Choroid plexus epithelial cell (primary cell): ENCODE data around the gene EPOP.
A peak's percentile ranks its signal among the peaks of the same experiment; 100 is the strongest.
"Not testable (repeated sequence)": the region's sequence is repeated elsewhere in the genome, so short reads cannot be mapped to it uniquely, and the experiment has no call there.

Experiments
- DNase-seq: peaks from one replicate; pipeline ENCODE4 v3.0.0-alpha.2; 2010; ENCODE audit warnings: low read depth
- H3K4me3 ChIP-seq: 2 replicates; pipeline ENCODE4 v1.5.1; 2011; ENCODE audit warnings: low read depth, mild to moderate bottlenecking, control low read depth, low read length, moderate library complexity
- CTCF ChIP-seq: conservative IDR thresholded peaks from 2 replicates; pipeline ENCODE4 v1.5.1; 2011; ENCODE audit warnings: low read depth, mild to moderate bottlenecking, control low read depth, inconsistent platforms, low read length, moderate library complexity

Gene EPOP

DNA sequence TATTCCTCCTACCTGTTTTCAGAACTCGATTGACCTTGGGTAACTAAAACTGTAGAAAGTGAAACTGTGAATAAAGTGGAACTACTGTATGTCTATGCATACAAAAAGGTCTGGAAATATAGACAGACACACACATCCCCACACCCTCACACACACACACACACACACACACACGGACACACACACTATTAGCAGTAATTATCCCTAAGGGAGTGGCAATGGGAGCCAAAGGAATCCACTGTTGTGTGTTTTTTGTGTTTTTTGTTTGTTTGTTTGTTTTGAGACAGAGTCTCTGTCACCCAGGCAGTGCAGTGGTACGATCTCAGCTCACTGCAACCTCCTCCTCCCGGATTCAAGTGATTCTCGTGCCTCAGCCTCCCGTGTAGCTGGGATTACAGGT, 42.4 kb downstream of the EPOP start:
- no peak for DNase-seq
- TF ChIP-seq CTCF: no peak
- H3K4me3 ChIP-seq: no peak overlapping the region

GRCh38 chr17:38628441-38628840, 46.3 kb downstream of the EPOP start:
- DNase-seq: peak; percentile 8
- H3K4me3 ChIP-seq: no peak overlapping the region
- no peak for TF ChIP-seq CTCF

GRCh38 chr17:38627957-38628356, 46.8 kb downstream of the EPOP start:
- no peak for TF ChIP-seq CTCF
- no peak overlapping the region for H3K4me3 ChIP-seq
- DNase-seq: no peak

DNA sequence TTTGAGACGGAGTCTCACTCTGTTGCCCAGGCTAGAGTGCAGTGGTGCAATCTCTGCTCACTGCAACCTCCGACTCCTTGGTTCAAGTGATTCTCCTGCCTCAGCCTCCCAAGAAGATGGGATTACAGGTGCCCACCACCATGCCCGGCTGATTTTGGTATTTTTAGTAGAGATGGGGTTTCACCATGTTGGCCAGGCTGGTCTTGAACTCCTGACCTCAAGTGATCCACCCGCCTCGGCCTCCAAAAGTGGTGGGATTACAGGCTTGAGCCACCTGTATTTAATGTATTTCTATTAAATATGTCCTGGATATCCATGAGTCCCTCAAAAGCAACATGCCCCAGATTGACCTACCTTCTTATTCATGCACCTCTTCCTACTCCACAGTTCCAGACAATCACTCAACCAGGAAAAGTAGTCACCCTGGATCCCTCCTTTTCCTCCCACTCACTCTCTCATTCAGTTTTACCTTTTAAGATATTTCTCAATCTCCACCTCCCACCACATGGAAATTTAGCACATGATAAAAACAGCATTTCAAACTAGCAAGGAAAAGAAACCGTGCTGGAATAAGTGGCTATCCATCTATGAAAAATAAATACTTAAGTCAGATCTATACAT, 48.0 kb downstream of the EPOP start:
- DNase-seq, H3K4me3 ChIP-seq: not testable (repeated sequence)

- no peak overlapping the region for H3K4me3 ChIP-seq
- no peak for DNase-seq
- no peak for TF ChIP-seq CTCF
Measured at GRCh38 chr17:38625482-38625881, 49.3 kb downstream of the EPOP start.

- not testable (repeated sequence) for DNase-seq
Measured at GRCh38 chr17:38624782-38625355, 49.9 kb downstream of the EPOP start.

More at GRCh38 chr17:38624782-38625355, 49.9 kb downstream of the EPOP start:
- not testable (repeated sequence) for H3K4me3 ChIP-seq
